GM21825 (cell line): Measurements from ENCODE around the gene EEF2KMT.
"Not testable (repeated sequence)": the region's sequence is repeated elsewhere in the genome, so short reads cannot be mapped to it uniquely, and the experiment has no call there.

Experiments used
- ATAC-seq: cut with Tn5 transposase; IDR thresholded peaks from one replicate; pipeline ENCODE4 v1.9.1; 2021; ENCODE audit warnings: mild to moderate bottlenecking, moderate library complexity; ENCODE audit not compliant: unreplicated experiment

The EEF2KMT gene, protein sequence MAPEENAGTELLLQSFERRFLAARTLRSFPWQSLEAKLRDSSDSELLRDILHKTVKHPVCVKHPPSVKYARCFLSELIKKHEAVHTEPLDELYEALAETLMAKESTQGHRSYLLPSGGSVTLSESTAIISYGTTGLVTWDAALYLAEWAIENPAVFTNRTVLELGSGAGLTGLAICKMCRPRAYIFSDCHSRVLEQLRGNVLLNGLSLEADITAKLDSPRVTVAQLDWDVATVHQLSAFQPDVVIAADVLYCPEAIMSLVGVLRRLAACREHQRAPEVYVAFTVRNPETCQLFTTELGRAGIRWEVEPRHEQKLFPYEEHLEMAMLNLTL

DNA sequence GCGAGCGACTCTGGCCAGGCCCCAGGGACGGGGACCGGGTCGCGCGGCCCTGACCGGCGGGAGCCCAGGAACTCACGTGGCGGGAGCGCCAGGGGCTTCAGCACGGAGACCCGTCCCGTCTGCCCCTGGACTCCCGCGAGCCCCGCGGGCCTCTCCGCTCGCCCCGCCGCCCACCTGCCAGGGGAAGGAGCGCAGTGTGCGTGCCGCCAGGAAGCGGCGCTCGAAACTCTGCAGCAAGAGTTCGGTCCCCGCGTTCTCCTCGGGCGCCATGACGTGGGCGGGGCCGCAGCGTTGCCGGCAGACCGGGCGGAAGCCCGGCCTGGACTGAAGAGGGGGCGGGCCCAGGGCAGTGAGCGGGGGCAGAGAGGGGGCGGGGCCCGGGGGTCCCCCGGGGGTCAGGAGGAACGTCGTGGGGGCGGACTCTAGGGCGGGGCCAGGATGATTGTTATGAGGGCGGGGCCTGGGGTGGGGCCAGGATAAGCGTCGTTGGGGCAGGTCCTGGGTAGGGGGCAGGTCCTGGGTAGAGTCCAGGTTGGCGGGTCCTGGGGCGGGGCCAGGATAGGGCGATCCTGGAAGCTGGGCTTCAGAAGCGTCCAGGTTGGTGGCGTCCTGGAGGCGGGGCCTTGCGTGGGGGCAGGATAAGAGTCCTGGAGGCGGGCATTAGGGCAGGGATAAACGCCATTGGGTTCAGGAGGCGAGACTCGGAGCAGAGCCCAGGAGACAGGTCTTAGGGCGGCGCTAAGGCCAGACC, at the start of gene EEF2KMT:
TSS of gene EEF2KMT (minus strand) at position 326 of the 751 bp plus-strand sequence. CDS start at position 270, 56 bp downstream.
- ATAC-seq: peak; percentile 98

DNA sequence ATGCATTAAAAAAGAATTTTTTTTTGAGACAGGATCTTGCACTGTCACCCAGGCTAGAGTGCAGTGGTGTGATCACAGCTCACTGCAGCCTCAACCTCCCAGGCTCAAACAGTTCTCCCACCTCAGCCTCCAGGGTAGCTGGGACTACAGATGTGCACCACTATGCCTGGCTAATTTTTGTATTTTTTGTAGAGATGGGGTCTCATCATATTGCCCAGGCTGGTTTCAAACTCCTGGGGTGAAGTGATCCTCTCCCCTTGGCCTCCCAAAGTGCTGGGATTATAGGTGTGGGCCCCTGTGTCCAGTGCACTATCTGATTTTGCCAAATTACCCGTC, 47.0 kb upstream of the EEF2KMT start:
- not testable (repeated sequence) for ATAC-seq

DNA sequence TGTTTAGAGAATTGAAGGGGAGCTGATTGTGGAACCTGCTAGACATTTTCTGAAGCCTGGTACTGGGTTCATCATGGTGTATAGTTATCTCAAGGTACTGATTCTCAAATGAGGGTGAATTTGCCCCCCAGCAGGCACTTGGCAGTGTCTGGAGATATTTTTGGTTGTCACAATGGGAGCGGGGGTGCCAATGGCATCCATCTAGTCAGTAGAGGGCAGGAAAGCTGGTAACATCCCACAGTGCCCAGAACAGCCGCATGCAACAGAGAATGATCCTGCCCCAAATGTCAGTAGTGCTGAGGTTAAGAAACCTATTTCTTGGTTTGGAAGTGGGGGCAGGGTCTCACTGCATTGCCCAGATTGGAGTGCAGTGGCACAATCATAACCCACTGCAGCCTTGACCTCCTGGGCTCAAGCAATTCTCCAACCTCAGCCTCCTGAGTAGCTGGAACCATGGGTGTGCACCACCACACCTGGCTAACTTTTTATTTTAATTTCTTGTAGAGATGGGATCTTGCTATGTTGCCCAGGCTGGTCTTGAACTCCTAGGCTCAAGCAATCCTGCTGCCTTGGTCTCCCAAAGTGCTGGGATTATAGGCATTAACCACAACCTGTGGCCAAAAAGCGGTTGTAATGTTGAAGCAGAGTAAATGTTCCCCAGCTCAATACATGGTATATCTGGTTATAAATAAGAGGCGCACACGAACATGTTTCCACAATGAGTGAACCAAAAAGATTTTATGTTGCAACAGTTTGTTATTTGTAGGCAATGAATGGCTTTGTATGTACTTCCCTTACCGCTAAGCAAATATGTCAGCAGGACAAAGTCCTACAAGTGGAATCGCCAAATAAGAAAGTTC, 46.4 kb upstream of the EEF2KMT start:
- no peak for ATAC-seq

DNA sequence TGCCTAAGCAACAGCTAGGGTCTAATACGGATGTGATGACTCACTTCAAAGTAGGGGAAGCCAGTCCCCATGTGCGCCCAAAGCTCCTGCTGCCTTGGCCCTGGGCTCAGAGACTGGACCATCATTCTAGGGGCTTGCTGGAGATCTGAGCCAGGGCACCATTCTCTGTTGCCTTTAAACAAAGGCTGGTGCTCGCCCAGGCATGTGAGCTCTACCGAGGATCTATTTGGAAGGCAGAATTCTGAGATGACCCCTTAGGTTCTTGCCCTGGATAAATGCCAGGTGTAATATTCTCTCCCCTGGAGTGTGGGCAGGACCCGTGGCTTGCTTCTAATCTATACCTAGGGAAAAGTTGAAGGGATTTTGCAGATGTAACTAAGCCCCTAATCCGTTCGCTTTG, 42.6 kb upstream of the EEF2KMT start:
- not testable (repeated sequence) for ATAC-seq

DNA sequence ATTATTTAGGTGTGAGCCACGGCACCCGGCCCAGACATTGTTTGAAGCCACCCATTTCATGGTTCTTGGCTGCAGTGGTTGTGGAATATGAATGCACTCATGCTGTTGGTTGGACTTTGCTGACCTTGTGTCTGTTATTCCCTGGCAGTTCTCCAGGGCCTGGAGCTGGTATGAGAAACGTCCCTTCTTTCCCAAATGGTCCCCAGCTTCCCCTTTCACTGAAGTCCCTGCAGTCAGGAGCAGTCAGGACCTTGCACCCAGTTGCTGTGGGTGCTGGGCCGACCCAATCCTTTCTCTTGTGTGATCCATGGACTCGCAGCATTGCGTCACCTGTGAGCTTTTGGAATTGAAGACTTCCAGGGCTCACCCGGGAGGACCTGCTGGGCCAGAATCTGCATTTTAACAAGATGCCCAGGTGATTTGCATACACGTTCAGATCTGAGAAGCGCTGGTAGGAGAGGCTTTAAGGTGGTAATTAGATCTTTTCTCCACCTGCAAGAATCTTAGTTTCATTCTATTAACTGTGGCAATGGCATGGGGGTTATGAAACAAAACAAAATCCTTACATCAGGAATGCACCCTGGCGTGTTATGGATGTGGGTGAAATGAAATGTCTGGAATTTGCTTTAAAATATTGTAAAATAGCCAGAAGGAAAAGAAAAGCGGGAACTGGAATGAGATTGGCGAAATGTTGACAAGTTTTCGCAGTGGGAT, 37.3 kb upstream of the EEF2KMT start:
- ATAC-seq: not testable (repeated sequence)

DNA sequence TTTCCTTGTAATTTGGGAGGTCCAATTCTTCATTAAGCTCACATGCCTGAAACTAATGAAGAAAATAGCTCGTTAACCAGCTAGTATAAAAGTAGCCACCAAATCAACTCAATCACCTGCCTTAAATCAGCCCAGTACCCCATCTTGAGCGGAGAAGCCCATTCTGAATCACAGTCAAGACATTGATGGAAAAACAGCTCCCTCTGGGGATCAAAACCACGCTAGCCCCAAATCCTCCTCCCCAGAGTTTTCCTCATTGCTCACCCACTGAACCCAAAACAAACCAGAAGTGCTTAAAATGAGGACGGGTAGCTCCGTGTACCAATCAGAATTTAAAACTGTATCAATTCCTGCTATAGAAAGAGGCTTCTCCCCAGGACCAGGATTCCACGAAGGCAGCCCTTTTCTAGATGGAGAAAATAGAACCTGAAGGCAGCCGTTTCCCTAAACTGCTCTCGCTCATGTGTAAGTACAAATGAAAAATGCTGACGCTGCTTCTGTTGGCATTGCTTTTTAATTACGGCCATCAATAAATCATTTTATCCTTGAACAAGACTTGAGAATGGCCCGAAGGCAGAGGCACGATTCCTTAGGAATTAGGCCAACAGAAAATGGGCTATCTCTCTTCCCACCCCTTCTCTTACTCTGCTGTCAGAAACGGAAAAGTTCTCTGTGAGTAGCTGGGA, 35.5 kb upstream of the EEF2KMT start:
- ATAC-seq: not testable (repeated sequence)

DNA sequence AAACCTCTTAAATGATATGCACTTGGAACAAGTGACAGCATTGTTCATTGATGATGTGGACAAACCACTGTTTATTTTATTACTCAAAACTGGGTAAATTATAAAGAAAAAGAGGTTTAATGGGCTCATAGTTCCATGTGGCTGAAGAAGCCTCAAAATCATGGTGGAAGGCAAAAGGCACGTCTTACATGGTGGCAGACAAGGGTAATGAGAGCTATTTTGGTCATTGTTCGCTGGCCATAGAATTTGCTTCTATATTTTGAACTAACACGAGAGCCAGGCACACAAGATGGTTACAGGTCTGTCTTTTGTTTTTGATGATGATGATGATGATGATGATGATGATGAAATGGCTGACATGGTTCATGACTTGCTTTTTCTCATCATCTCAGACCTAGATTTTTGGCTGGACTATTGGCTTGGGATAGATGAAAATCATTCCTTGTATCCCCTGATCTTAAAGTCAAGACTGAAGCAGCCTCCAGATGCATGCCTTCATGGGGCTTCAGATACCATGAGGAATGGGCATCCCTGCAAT, 33.9 kb upstream of the EEF2KMT start:
- not testable (repeated sequence) for ATAC-seq

DNA sequence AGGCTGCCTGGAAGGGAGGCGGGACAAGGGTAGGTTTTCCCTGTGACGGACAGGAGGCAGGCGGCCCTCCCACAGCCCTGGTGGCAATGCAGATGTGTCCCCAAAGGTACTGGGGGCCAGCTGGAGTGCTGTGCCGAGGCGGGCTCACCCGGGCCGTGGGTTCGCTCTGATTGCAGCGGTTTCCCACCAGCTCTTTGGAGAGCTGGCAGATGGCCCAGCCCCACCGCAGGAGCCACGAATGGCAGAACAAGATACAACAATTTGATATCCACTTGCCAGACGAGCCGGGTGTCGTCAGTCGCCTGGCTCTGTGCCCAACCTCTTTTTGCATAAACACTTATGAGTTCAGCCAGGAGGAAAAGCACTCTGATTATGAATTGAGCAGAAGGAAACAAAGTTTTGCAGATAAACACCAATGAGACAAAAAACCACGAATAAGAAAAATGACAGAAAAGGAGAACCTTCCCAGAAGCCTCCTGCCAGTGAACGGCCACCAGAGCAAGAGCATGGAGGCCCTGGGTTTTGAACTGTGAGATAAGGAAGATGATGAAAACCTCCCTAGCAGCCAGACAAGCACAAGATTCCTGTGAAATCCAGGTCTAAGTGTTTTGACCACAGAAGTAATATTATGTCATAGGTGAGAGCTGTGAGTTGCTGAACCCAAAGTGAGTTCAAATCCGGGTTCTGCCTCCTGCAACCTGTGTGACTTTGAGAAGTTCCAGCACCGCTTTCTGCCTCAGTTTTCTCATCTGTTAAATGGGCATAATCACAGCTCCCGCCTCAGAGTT, 19.9 kb upstream of the EEF2KMT start:
- not testable (repeated sequence) for ATAC-seq

DNA sequence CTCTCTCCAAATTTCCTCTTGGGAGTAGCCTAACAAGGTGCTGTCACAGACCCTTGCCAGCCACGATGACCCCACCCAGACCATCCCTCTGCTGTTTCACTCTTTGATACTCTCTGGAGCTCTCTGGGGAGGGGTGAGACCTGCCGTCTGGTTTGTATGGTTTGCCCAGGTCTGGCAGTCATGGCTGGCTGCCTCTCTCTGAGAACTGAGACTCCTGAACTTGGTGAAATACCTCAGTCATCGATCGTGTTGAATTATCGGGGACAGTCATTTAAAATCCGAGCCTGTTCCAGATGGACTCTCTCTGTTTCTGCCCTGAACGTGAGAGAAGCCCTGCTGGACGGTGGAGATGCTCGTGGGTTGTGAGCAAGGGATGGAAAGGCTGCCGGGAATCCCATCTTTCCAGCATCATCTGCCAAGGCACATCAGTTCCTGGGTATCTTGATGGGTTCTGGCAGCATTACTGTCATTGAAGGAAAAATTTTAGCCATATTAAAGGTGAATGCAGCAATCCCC, 19.2 kb upstream of the EEF2KMT start:
- not testable (repeated sequence) for ATAC-seq

DNA sequence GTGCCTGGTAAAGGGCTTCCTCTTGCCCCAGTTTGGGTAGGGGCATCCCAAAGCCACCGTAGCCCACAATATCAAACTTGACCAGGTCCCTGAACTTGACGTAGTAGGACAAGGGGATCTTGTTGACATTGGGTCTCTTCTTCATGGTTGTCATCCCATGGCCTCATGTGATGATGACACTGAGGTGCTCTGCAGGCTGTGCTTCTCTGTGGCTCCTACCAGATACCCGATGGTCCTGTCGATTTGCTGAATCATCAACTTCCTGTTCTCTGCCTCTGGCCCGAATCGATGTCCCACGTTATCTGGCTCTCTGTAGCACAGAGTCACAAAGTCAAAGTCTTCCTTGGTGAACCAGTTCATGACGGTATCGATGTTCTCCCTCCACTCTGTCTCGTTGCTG, 13.3 kb upstream of the EEF2KMT start:
- not testable (repeated sequence) for ATAC-seq

DNA sequence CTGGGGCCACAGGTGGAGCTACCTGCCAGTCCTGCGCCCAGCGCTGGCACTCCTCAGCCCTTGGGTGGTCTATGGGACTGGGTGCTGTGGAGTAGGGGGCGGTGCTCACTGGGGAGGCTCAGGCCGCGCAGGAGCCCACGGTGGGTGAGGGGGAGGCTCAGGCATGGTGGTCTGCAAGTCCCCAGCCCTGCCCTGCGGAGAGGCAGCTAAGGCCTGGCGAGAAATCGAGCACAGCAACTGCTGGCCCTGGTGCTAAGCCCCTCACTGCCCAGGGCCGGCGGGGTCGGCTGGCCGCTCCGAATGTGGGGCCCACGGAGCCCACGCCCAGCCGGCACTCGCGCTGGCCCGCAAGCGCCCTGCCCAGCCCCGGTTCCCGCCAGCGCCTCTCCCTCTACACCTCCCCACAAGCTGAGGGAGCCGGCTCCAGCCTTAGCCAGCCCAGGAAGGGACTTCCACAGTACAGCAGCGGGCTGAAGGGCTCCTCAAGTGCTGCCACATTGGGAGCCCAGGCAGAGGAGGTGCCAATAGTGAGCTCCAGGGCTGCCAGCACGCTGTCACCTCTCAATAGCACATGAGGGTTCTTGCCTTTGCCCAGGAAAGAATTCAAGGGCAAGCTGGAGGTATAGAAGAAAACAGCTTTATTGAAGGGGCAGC, 11.0 kb upstream of the EEF2KMT start:
- no peak for ATAC-seq

DNA sequence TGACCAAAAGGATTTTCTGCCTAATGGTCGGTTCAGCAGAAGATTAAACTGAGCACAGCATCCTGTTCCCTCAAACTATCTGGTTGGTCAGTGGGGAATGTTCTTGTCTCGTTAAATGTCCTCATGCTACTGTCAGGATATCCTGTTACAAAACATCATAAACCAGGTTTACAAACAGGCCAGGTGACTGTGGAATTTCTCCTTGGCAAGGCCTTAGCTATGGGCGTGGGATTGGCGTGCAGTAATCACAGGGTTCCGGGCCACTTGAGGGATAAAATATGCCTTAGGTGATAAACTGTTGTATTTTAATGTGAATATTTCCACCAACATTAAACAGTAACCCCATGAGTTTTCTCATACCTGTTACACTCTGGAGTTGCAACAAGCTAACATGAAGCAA, 7.4 kb upstream of the EEF2KMT start:
- ATAC-seq: not testable (repeated sequence)

DNA sequence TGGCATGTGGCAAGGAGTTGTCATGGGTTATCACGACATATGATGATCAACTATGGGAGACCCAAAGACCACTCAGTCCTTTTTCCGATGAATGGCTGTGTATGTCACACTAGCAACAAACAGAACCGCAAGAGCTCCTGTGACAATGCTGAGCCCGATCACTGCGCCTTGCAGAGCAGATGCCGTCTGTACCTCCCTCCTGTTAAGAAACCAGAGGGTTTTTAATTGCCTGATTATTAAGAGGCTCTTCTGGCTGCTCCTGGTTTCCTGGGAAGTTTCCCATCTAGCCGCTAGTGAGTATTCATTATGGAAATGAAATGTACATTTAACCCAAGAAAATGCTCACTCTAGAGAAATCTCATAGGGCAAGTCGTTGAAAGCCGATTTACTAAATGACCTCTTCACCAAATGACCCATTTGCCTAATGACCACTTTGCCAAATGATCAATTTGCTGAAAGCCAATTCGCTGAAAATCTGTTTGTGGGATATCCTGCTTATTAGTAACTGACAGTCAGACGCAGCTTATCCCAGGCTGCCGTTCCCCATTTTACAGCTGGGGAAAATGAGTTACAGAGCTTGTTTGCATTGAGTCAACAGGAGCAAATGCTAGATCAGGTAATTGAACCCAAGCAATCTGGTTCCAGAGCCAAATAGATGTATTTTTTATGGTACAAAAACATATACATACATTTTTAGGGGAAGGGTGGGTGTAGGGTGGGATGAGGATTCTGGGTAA, 5.9 kb upstream of the EEF2KMT start:
- ATAC-seq: not testable (repeated sequence)

DNA sequence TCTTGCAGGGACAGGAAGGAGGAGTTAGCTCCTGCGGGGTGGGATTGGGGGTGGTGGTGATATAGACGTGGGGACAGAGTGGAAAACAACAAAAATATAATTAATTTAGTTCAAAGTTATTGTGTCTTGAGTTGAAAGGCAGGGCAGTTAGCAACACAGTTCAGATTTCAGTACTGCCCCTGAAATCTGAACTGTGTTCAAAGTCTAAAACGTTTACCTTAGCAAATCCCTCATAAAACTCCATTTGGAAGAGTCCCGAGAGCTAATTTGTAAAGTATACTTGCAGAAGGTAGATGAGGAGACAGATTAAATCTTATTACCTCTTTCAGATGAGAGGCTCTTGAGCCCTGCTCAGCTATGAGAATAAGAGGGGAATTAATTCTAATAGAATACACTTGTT, 1.6 kb upstream of the EEF2KMT start:
- ATAC-seq: not testable (repeated sequence)

DNA sequence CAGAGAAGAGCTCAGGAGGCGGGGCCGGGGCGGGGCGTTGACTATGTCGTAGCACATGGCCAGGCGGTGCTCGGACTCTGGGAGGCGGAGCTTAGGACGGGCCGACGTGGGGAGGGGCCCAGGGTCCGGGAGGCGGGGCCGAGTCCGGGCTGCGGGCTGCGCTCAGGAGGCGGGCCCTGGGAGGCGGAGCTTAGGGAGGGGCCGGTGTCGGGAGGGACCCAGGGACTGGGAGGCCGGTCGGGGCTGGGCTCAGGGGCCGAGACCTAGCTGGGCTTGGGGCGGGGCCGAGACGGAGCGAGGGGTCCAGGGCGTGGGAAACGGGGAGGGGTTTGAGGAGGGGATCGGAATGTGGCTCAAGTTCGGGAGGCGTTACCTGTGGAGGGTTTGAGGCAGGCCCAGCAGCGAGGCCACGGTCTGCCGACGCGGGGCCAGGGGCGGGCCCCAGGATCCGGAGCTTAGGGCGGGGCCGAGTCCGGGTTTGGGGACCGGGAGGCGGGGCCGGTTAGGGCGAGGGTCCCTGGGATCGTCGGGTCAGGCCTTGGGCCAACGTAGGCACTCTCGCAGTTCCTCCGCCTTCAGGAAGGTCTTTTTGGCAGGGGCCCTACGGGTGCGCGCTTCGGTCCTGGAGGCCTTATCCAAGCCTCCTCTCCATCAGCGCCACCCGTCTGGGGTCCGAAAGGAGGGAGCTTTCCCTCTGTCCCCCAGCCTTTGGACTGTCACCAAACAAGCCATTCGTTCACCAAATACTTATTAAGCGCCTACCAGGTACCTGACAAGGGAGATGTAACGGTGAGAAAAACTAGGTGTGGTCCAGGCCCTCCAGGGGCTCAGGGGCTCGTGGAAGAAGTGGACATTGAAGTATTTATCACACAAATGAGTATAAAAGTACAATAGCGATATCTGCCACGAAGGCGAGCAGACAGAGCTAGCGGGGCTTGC, 895 bp upstream of the EEF2KMT start:
- peak; percentile 65 for ATAC-seq

DNA sequence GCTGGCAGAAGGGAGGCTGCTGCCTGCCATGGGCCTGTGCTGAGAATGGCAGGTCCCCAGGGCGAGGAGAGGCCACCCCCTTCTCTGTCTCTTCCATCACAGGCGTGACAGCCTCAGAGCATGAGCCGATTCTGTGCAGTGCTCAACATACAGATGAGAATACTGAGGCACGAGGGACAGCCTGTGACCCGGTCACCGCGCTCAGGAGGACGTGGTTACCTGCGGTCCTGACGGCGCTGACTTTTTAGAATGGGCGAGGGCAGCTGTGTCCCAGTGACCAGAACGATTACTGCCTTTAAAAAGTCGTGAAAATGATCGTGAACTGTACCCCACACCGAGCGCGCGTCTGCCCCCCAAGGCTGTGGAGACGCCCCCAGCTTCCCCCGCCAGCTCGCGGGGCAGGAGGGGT, 530 bp downstream of the EEF2KMT start:
- not testable (repeated sequence) for ATAC-seq
